ENCODE measurements around the gene ASTN2.

DNA sequence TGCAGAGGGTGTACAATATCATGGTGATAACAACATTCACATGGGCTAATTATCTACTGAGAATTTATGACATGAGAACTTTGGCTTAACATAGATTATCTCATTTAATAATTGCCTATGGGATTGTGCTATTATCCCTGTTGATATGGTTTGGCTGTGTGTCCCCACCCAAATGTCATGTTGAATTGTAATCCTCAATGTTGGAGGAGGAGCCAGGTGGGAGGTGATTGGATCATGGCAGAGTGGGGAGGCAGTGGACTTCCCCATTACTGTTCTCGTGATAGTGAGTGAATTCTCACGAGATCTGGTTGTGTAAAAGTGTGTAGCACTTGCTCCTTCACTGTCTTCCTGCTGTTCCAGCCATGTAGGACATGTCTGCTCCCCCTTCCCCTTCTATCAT, 541.4 kb downstream of the ASTN2 start:
- no peak for TF ChIP-seq GATA2 (IDR thresholded peaks at IDR 0.05; ENCODE audit: low read depth, low read length)
- no peak for TF ChIP-seq GATA3 (IDR thresholded peaks at IDR 0.05; ENCODE audit: low read depth, low read length)

Data from SH-SY5Y (cell line).